ENCODE data around the gene THOC3.
"Not testable (repeated sequence)": the region's sequence is repeated elsewhere in the genome, so short reads cannot be mapped to it uniquely, and the experiment has no call there.

The THOC3 gene

GRCh38 chr5:175967471-175968372 lies at the start of gene THOC3:
Gene THOC3 (minus strand): TSS chr5:175968315. CDS start chr5:175968208, 107 bp downstream.
- peak; percentile 90 for DNase-seq

- DNase-seq: not testable (repeated sequence)
These were observed 49.2 kb upstream of the THOC3 start for GRCh38 chr5:176017324-176017723.

GRCh38 chr5:176014360-176014759 lies 46.2 kb upstream of the THOC3 start:
- not testable (repeated sequence) for DNase-seq

- DNase-seq: not testable (repeated sequence)
These were observed 43.0 kb upstream of the THOC3 start for GRCh38 chr5:176011088-176011487.

- DNase-seq: not testable (repeated sequence)
These were observed 42.1 kb upstream of the THOC3 start for GRCh38 chr5:176010202-176010601.

GRCh38 chr5:176007220-176007619 lies 39.1 kb upstream of the THOC3 start:
- not testable (repeated sequence) for DNase-seq

- DNase-seq: not testable (repeated sequence)
These were observed 38.7 kb upstream of the THOC3 start for GRCh38 chr5:176006819-176007218.

- DNase-seq: not testable (repeated sequence)
These were observed 29.9 kb upstream of the THOC3 start for GRCh38 chr5:175997979-175998378.

GRCh38 chr5:175997495-175997894 lies 29.4 kb upstream of the THOC3 start:
- DNase-seq: not testable (repeated sequence)

- DNase-seq: not testable (repeated sequence)
These were observed 28.7 kb upstream of the THOC3 start for GRCh38 chr5:175996791-175997190.

- DNase-seq: not testable (repeated sequence)
These were observed 27.4 kb upstream of the THOC3 start for GRCh38 chr5:175995506-175995905.

GRCh38 chr5:175979371-175979995 lies 11.4 kb upstream of the THOC3 start:
- not testable (repeated sequence) for DNase-seq

GRCh38 chr5:175968381-175968780 lies 266 bp upstream of the THOC3 start:
- not testable (repeated sequence) for DNase-seq

GRCh38 chr5:175962329-175962728 lies 5.8 kb downstream of the THOC3 start:
- DNase-seq: not testable (repeated sequence)

- DNase-seq: not testable (repeated sequence)
These were observed 7.9 kb downstream of the THOC3 start for GRCh38 chr5:175960228-175960627.

- DNase-seq: not testable (repeated sequence)
These were observed 9.6 kb downstream of the THOC3 start for GRCh38 chr5:175958515-175958914.

- DNase-seq: not testable (repeated sequence)
These were observed 14.0 kb downstream of the THOC3 start for GRCh38 chr5:175954107-175954506.

- not testable (repeated sequence) for DNase-seq
These were observed 15.3 kb downstream of the THOC3 start for GRCh38 chr5:175952810-175953209.

- not testable (repeated sequence) for DNase-seq
These were observed 16.7 kb downstream of the THOC3 start for GRCh38 chr5:175951339-175951969.

GRCh38 chr5:175948329-175949108 lies 19.6 kb downstream of the THOC3 start:
- DNase-seq: not testable (repeated sequence)

GRCh38 chr5:175943253-175943652 lies 24.9 kb downstream of the THOC3 start:
- not testable (repeated sequence) for DNase-seq

GRCh38 chr5:175940632-175941031 lies 27.5 kb downstream of the THOC3 start:
- not testable (repeated sequence) for DNase-seq
